Nephron progenitor cell (in vitro differentiated cells): ENCODE measurements around the gene CCL24.
"Not testable (repeated sequence)": the region's sequence is repeated elsewhere in the genome, so short reads cannot be mapped to it uniquely, and the experiment has no call there.

ENCODE experiments used
- DNase-seq: peaks from one replicate; pipeline ENCODE4 v3.0.0; 2021
- H3K27ac Mint-ChIP-seq: 2 replicates; pipeline ENCODE4 v1.8.0; 2021; ENCODE audit warnings: mild to moderate bottlenecking, moderate library complexity, mixed read lengths
- H3K27me3 Mint-ChIP-seq: 2 replicates; pipeline ENCODE4 v1.8.0; 2021; ENCODE audit warnings: mild to moderate bottlenecking, low read depth, mixed read lengths; ENCODE audit not compliant: poor library complexity
- H3K36me3 Mint-ChIP-seq: 2 replicates; pipeline ENCODE4 v1.8.0; 2021; ENCODE audit warnings: low read depth, mixed read lengths
- H3K4me1 Mint-ChIP-seq: 2 replicates; pipeline ENCODE4 v1.8.0; 2021; ENCODE audit warnings: mixed read lengths
- H3K4me3 Mint-ChIP-seq: 2 replicates; pipeline ENCODE4 v1.8.0; 2021; ENCODE audit warnings: mild to moderate bottlenecking, moderate library complexity, mixed read lengths
- H3K9me3 Mint-ChIP-seq: 2 replicates; pipeline ENCODE4 v1.8.0; 2021; ENCODE audit warnings: mild to moderate bottlenecking, moderate library complexity, mixed read lengths
- CTCF ChIP-seq: fragments of 200-600 bp; sonication (generic); IDR thresholded peaks from 2 replicates; pipeline ENCODE4 v1.5.0; 2021; ENCODE audit warnings: antibody characterized with exemption

CCL24 gene

GRCh38 chr7:75776295-75776971 is 37.2 kb downstream of the CCL24 start:
- no peak for TF ChIP-seq CTCF
- peaks cover 38% of the 10 kb centered on the region for H3K4me1 Mint-ChIP-seq
- DNase-seq, result no peak

GRCh38 chr7:75773958-75774357 is 39.6 kb downstream of the CCL24 start:
- not testable (repeated sequence) for DNase-seq, H3K27me3 Mint-ChIP-seq, H3K27ac Mint-ChIP-seq, H3K9me3 Mint-ChIP-seq, H3K36me3 Mint-ChIP-seq, H3K4me3 Mint-ChIP-seq
- H3K4me1 Mint-ChIP-seq, result peaks cover 14% of the 10 kb centered on the region

More at GRCh38 chr7:75776295-75776971, 37.2 kb downstream of the CCL24 start:
- no peak overlapping the region for H3K27ac Mint-ChIP-seq
- H3K27me3 Mint-ChIP-seq, result peaks cover 7% of the 10 kb centered on the region
- no peak overlapping the region for H3K4me3 Mint-ChIP-seq
- H3K9me3 Mint-ChIP-seq, result peaks cover 7% of the 10 kb centered on the region
- peaks cover under 1% of the 10 kb centered on the region for H3K36me3 Mint-ChIP-seq

- no peak for DNase-seq
- H3K4me3 Mint-ChIP-seq, result no peak within 1 kb of the TSS
- no peaks in the 10 kb centered on the region for H3K9me3 Mint-ChIP-seq
- peaks cover 6% of the 10 kb centered on the region for H3K27me3 Mint-ChIP-seq
- no peaks in the 10 kb centered on the region for H3K36me3 Mint-ChIP-seq
- no peak within 1 kb of the TSS for H3K27ac Mint-ChIP-seq
- H3K4me1 Mint-ChIP-seq, result peaks cover 12% of the 10 kb centered on the region
- TF ChIP-seq CTCF, result no peak
These were observed 41.2 kb downstream of the CCL24 start, which contains the start of gene CCL26 for GRCh38 chr7:75772081-75773077. TSS of gene CCL26 (minus strand) at chr7:75772211. CDS start at chr7:75772176, 35 bp downstream.

- no peaks in the 10 kb centered on the region for H3K36me3 Mint-ChIP-seq
- DNase-seq, result no peak
- H3K4me1 Mint-ChIP-seq, result peaks cover 12% of the 10 kb centered on the region
- TF ChIP-seq CTCF, result no peak
- H3K4me3 Mint-ChIP-seq, result no peak overlapping the region
- H3K9me3 Mint-ChIP-seq, result no peaks in the 10 kb centered on the region
- H3K27me3 Mint-ChIP-seq, result peaks cover 6% of the 10 kb centered on the region
- H3K27ac Mint-ChIP-seq, result no peak overlapping the region
These were observed 42.4 kb downstream of the CCL24 start for GRCh38 chr7:75771224-75771623.

- Mint-ChIP-seq H3K27ac (peak overlapping the region; percentile 18), H3K4me1 (peaks cover 6% of the 10 kb centered on the region), H3K36me3 (no peaks in the 10 kb centered on the region), H3K27me3 (no peaks in the 10 kb centered on the region), H3K4me3 (no peak overlapping the region), H3K9me3 (no peaks in the 10 kb centered on the region)
- DNase-seq, result no peak
- TF ChIP-seq CTCF, result peak; percentile 77
These were observed 51.2 kb downstream of the CCL24 start for GRCh38 chr7:75762350-75762917.

- not testable (repeated sequence) for H3K4me3 Mint-ChIP-seq, H3K9me3 Mint-ChIP-seq, DNase-seq, H3K27me3 Mint-ChIP-seq, H3K36me3 Mint-ChIP-seq, H3K27ac Mint-ChIP-seq
- peaks cover 11% of the 10 kb centered on the region for H3K4me1 Mint-ChIP-seq
These were observed 51.8 kb downstream of the CCL24 start for GRCh38 chr7:75761801-75762200.
